A673 (cell line): ENCODE measurements around the gene C2CD2L. TPM values are rescaled to one million over a fixed set of nuclear protein-coding genes. Genes with fewer than 3 reads are reported as not detected.
"Not testable (repeated sequence)": the region's sequence is repeated elsewhere in the genome, so short reads cannot be mapped to it uniquely, and the experiment has no call there.

ENCODE experiments used
- BruUV-seq: library from RNA; stranded (reverse); fragments of 400-500 nt; replicated peaks from 2 replicates; lab custom pipeline; 2021; lab: Mats Ljungman, UMichigan
- CTCF ChIA-PET: fragments of 300-600 bp; sonication (Branson Sonifier 250); formaldehyde crosslinking; loops from one replicate; lab custom pipeline; 2022; ENCODE audit warnings: antibody characterized with exemption; lab: Charles Lee
- POLR2A ChIA-PET: fragments of 300-600 bp; sonication (Branson Sonifier 250); formaldehyde crosslinking; loops from one replicate; lab custom pipeline; 2022; ENCODE audit warnings: antibody characterized with exemption; ENCODE audit not compliant: low non-redundant PET; lab: Charles Lee
- DNase-seq: peaks from one replicate; pipeline ENCODE4 v3.0.0-alpha.2; 2015; ENCODE audit warnings: low spot score
- H3K27ac ChIP-seq: fragments of 200-600 bp; sonication (generic); 2 replicates; pipeline ENCODE4 v1.5.1; 2016; ENCODE audit warnings: mixed run types, low read depth, mild to moderate bottlenecking, mixed read lengths, antibody characterized with exemption, low read length; ENCODE audit not compliant: poor library complexity, severe bottlenecking
- H3K27me3 ChIP-seq: fragments of 200-600 bp; sonication (generic); replicated peaks from 2 replicates; pipeline ENCODE4 v1.6.1; 2017; ENCODE audit warnings: mixed run types, low read depth, mild to moderate bottlenecking, mixed read lengths, antibody characterized with exemption, low read length; ENCODE audit not compliant: insufficient read depth, poor library complexity
- H3K36me3 ChIP-seq: fragments of 200-600 bp; sonication (generic); 2 replicates; pipeline ENCODE4 v1.6.1; 2016; ENCODE audit warnings: mixed run types, mild to moderate bottlenecking, mixed read lengths, antibody characterized with exemption, low read length; ENCODE audit not compliant: insufficient read depth, poor library complexity, severe bottlenecking
- H3K4me1 ChIP-seq: fragments of 200-600 bp; sonication (generic); 2 replicates; pipeline ENCODE4 v1.6.1; 2017; ENCODE audit warnings: mixed run types, mild to moderate bottlenecking, mixed read lengths, antibody characterized with exemption, low read length; ENCODE audit not compliant: insufficient read depth, poor library complexity, severe bottlenecking
- H3K4me3 ChIP-seq: fragments of 200-600 bp; sonication (generic); 2 replicates; pipeline ENCODE4 v1.5.1; 2016; ENCODE audit warnings: low read depth, mixed run types, mild to moderate bottlenecking, mixed read lengths, low read length; ENCODE audit not compliant: poor library complexity, severe bottlenecking
- H3K9me3 ChIP-seq: fragments of 200-600 bp; sonication (generic); 2 replicates; pipeline ENCODE4 v1.6.1; 2016; ENCODE audit warnings: mixed run types, low read depth, mild to moderate bottlenecking, mixed read lengths, antibody characterized with exemption, low read length; ENCODE audit not compliant: poor library complexity, severe bottlenecking
- CTCF ChIP-seq: fragments of 300-800, 200-600 bp; sonication (generic); conservative IDR thresholded peaks from 2 replicates; pipeline ENCODE4 v1.5.1; 2017; ENCODE audit warnings: low read depth, mild to moderate bottlenecking, antibody characterized with exemption, low read length, moderate library complexity, mixed read lengths
- EZH2 ChIP-seq: fragments of 200-600 bp; sonication (generic); IDR thresholded peaks from 2 replicates; pipeline ENCODE4 v1.6.1; 2017; ENCODE audit warnings: borderline replicate concordance, low read depth, mild to moderate bottlenecking, mixed read lengths, antibody characterized with exemption, low read length; ENCODE audit not compliant: poor library complexity, severe bottlenecking
- intact Hi-C: fragments of 100-400 bp; cut with micrococcal nuclease; formaldehyde crosslinking; loops from one replicate; pipeline ENCODE4 v1.10.0; 2022; ENCODE audit not compliant: unreplicated experiment
- total RNA-seq: library from RNA; stranded (reverse); gene quantifications from 2 replicates; pipeline ENCODE4 v1.2.3, GENCODE V29; 2021

Gene C2CD2L
- total RNA-seq, 1 experiment from 2014 or later: 17.8 TPM

- CTCF ChIA-PET: interaction anchor here (0.5 to 1.4 kb wide), 4 partner anchors 17 to 480 kb away, joined by 4 to 8 read pairs (median 6); partner anchors contain the start of gene HMBS
- TF ChIP-seq EZH2 (no peak), CTCF (no peak)
- DNase-seq: no peak
- POLR2A ChIA-PET: interaction anchor here (0.6 kb wide), 1 partner anchor 20 kb away, joined by 4 read pairs; the partner anchor contains the start of gene HINFP
- H3K36me3 ChIP-seq: peaks cover 34% of the 10 kb centered on the region
- no peaks in the 10 kb centered on the region for H3K9me3 ChIP-seq
- peak overlapping the region; percentile 87 for H3K4me3 ChIP-seq
- TSS peak; percentile 38 for BruUV-seq
- H3K27me3 ChIP-seq: no peaks in the 10 kb centered on the region
- peak overlapping the region; percentile 92 for H3K27ac ChIP-seq
- H3K4me1 ChIP-seq: peaks cover 15% of the 10 kb centered on the region
- intact Hi-C loops: loop anchor here (5.0 kb wide), 4 partner anchors 34 to 221 kb away; partner anchors contain the start of genes BCL9L, RPS25, TRAPPC4 and VPS11
Measured at GRCh38 chr11:119100994-119101758, 6.0 kb upstream of the C2CD2L start.

- no peak for TF ChIP-seq EZH2
- no peak for TF ChIP-seq CTCF
- H3K9me3 ChIP-seq: no peaks in the 10 kb centered on the region
- POLR2A ChIA-PET: interaction anchor here (0.6 kb wide), 1 partner anchor 20 kb away, joined by 4 read pairs; the partner anchor contains the start of gene HINFP
Measured at GRCh38 chr11:119101759-119102423, 5.3 kb upstream of the C2CD2L start, which contains the start of gene DPAGT1. TSS of gene DPAGT1 (minus strand) at chr11:119101853. CDS start at chr11:119101655, 198 bp downstream.

GRCh38 chr11:119103161-119103664 is 3.9 kb upstream of the C2CD2L start:
- not testable (repeated sequence) for H3K9me3 ChIP-seq, DNase-seq, H3K27me3 ChIP-seq, BruUV-seq
- H3K36me3 ChIP-seq: peaks cover 13% of the 10 kb centered on the region
- peak overlapping the region; percentile 87 for H3K4me3 ChIP-seq
- intact Hi-C loops: loop anchor here (2.0 to 5.0 kb wide), 5 partner anchors 36 to 219 kb away; partner anchors contain the start of genes BCL9L, RPS25, TRAPPC4 and VPS11
- H3K4me1 ChIP-seq: peaks cover 23% of the 10 kb centered on the region
- H3K27ac ChIP-seq: peak overlapping the region; percentile 92
- ChIA-PET POLR2A (interaction anchor here (0.6 kb wide), 1 partner anchor 93 kb away, joined by 3 read pairs; no protein-coding TSS in a partner anchor), CTCF (interaction anchor here (0.6 kb wide), 2 partner anchors 9 to 10 kb away, joined by 3 to 4 read pairs; no protein-coding TSS in a partner anchor)

More at GRCh38 chr11:119101759-119102423, 5.3 kb upstream of the C2CD2L start, which contains the start of gene DPAGT1:
- H3K36me3 ChIP-seq: peaks cover 27% of the 10 kb centered on the region
- CTCF ChIA-PET: interaction anchor here (0.5 to 1.4 kb wide), 6 partner anchors 17 to 481 kb away, joined by 4 to 8 read pairs (median 6); partner anchors contain the start of gene HMBS
- intact Hi-C loops: loop anchor here (2.0 to 5.0 kb wide), 5 partner anchors 35 to 220 kb away; partner anchors contain the start of genes BCL9L, RPS25, TRAPPC4 and VPS11
- peaks cover 20% of the 10 kb centered on the region for H3K4me1 ChIP-seq
- H3K4me3 ChIP-seq: peak within 1 kb of the TSS; percentile 87
- DNase-seq: peak; percentile 99
- no TSS peak for BruUV-seq
- H3K27me3 ChIP-seq: no peaks in the 10 kb centered on the region
- peak within 1 kb of the TSS; percentile 92 for H3K27ac ChIP-seq
